GM19324 (cell line): ENCODE measurements around the gene TSC2.

Experiments used
- ATAC-seq: cut with Tn5 transposase; IDR thresholded peaks from one replicate; pipeline ENCODE4 v1.9.1; 2021; ENCODE audit warnings: mild to moderate bottlenecking, moderate library complexity; ENCODE audit not compliant: unreplicated experiment, low FRiP score

TSC2 gene

DNA sequence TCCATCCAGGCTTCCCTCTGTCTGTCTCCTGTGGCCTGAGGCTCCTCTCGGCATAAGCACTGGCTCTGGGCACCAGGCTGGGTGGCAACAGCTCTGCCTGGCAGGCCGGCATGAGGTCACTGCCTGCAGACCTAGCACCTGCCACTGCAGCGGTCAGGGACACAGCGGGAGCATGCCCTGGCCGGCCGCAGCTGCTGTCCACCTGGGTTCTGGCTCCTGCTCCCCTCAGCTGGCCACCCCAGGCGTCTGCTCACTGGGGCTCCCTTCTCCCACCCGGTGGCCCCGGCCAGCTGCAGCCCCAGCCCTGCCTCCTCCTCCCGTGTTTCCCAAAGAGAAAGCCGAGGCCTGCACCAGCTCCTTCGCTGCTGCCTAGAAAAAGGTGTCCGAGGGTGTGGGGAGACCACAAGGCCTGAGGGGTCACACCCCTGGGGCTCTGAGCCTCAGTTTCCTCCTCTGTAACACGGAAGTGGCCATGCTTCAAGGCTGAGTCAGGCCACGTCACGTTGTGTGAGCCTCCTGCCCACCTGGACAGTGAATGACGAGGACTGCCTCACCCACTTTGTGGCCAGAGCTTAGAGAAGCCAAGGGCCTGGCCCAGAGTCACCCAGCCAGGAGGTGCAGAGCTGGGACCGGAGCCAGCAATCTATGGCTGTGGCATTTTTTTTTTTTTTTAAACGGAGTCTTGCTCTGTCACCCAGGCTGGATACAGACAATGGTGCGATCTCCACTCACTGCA is 6.8 kb upstream of the TSC2 start:
- ATAC-seq, result no peak

- ATAC-seq, result no peak
These were observed 5.4 kb upstream of the TSC2 start for GRCh38 chr16:2042171-2042985.

DNA sequence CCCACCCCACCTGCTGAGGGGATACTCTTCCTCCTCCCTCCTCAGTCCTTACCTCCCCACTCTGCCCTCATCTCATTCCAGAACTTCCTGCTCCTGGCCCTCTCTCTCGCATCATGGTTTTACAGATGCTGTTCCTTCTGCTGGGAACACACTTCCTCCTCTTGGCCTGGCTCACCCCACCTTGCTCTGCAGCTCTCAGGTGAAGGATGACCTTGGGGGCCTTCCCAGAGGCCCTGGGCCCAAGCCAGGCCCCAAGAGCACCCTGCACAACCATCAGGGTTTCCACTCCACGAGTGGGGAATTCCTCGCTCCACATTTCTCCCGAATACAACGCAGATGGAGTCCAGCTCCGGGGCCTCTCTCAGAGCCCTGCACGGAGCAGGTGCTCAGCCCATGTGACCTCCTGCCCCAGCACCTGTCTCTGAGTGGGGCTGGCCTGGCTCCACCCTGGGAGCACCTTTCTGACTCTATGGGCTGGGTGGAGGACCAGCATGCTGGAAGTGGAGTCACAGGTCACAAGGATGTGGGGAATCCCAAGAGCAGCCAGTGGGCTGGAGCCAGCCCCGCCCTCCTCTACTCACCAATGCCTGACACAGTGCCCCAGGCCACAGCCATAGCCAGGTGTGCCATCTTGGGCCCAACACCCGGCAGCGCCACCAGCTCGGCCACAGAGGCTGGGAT is 4.7 kb upstream of the TSC2 start:
- ATAC-seq, result no peak

DNA sequence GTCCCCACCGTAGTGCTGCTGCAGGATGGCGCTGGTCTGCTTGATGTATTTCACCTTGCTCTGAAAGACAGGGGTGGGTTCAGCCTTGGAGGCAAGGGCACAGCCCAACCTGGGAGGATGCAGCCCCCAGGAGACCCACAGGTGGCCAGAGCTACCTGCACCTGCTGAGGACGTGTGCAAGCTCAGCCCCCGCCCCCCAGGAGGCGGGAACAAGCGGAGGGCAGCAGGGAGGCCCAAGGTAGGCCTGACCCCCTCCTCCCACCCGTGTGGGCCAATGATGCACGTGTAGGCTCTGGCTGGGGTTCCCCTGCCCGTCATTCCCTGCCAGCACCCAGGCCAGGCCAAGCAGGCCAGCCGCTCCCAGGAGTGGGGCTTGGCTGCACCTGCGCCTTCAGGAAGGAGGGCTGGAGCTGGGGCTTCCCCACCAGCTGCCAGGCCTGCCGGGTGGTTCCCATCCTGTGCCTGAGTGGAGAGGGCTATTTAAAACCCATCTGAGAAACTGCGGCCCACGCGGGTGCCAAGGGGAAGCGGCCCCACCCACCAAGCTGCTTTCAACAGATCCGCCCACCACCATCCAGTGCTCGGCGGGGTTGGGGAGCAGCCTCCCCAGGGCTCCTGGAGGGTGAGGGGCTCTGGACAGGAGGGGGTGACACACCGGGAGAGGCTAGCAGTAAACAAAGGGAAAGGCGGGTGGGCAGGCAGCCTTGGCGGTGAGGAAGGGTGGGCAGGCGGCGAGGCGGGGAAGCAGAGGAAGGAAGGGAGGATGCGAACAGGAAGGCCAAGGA is 3.9 kb upstream of the TSC2 start:
- no peak for ATAC-seq

GRCh38 chr16:2044541-2044940 is 3.2 kb upstream of the TSC2 start:
- no peak for ATAC-seq

DNA sequence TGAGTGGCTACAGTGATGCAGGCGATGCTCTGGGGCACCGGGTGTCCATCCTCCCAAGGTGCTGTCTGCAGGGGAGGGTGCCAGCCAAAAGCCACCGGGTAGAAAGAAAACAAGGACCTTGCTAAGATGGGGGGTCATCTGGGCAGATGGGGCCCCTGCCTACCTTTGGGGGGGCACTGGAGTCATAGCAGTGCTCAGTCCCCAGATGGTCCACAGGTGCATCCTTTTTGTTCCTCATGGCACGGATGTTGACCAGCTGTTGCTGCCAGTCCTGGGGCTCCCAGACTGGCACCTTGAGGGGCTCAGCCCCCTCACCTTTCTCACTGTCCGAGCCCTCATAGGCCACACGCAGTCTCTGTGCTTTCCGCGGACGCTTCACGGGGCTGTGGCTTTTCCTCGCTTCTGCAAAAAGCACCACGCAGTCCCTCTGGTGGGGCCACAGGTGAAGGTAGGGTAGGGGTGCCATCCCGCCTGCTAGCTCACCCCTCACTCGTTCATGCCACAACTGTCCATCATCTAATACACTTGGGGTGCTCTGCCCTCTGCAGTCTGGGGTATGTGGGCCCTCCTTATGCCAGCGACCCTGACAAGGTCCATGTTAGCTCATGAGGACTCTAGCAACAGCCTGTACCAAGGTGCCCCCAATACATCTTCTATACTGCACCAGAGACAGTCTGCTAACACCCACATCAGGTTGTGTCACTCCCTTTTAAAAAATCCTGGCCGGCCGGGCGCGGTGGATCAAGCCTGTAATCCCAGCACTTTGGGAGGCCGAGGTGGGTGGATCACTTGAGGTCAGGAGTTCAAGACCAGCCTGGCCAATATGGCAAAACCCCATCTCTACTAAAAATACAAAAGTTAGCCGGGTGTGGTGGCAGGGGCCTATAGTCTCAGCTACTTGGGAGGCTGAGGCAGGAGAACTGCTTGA is 1.6 kb upstream of the TSC2 start:
- ATAC-seq, result no peak

GRCh38 chr16:2046893-2047329 is 874 bp upstream of the TSC2 start:
- no peak for ATAC-seq

GRCh38 chr16:2048116-2048543 is 345 bp downstream of the TSC2 start:
- peak; percentile 3 for ATAC-seq

GRCh38 chr16:2053211-2053610 is 5.4 kb downstream of the TSC2 start:
- no peak for ATAC-seq

- no peak for ATAC-seq
These were observed 6.1 kb downstream of the TSC2 start for GRCh38 chr16:2053897-2054296.

GRCh38 chr16:2054543-2055245 is 6.9 kb downstream of the TSC2 start:
- no peak for ATAC-seq

DNA sequence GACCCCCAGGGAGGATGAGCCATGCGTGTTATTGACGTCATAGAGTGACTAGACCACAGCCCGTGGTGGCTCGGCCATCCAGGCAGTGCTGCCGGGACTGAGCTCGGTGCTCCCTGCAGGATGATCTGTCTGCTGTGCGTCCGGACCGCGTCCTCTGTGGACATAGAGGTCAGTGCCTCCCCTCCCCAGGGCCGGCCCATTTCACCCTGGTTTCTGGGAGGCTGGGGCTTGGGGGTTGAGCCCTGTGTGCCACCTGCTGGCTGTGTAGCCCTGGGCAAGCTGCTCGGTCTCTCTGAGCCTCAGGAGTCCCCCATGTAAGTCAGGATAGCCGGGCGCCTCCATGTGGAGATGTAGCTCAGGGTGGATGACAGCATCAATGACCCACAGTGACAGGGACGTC is 8.3 kb downstream of the TSC2 start:
- no peak for ATAC-seq

DNA sequence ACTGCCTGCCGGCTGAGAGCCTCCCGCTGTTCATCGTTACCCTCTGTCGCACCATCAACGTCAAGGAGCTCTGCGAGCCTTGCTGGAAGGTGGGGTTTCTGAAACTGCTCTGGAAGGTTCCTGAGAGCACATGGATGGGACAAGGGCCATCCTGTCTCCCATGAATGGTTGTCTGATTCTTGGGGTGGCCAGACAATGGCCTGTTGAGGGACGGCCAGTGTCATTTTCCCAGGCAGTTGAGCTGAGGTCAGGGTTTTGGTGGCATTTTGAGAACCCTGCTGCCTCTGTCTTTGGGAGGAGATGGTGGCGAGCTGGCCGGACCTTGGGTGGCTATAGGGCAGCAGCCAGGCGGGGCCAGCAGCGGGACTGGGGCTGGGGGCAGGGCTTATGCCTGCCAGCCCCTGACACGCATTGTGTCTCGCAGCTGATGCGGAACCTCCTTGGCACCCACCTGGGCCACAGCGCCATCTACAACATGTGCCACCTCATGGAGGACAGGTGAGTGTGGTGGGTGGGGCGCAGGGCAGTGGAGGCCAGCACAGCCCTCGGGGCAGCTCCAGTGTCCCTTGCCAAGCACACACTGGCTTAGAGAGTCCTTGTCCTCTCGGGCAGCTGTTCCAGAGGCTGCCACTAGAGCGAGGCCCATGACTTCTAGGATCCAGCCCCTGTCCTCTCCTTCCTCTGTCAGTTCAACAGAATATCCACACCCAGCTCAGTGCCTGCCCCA is 9.1 kb downstream of the TSC2 start:
- ATAC-seq, result no peak

DNA sequence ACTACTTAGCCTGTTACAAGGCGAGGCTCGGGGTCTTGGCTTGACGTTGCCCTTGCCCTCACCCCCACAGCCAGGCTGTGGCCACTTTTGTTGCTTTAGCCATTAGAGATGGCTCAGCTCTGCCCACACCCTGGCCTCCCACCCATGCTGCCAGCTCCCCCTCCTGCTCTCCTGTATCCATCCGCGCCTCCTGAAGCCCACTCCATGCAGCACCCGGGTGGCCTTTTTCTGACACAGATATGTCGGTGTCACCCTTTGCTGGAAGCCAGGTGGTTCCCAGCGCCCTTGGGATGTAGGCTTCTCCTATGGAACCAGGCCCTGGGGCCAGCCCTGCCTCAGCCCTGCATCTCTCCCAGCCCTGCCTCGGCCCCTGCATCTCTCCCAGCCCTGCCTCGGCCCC is 9.7 kb downstream of the TSC2 start:
- no peak for ATAC-seq

GRCh38 chr16:2058420-2058819 is 10.6 kb downstream of the TSC2 start:
- ATAC-seq, result no peak

- no peak for ATAC-seq
These were observed 11.1 kb downstream of the TSC2 start for GRCh38 chr16:2058872-2059271.

DNA sequence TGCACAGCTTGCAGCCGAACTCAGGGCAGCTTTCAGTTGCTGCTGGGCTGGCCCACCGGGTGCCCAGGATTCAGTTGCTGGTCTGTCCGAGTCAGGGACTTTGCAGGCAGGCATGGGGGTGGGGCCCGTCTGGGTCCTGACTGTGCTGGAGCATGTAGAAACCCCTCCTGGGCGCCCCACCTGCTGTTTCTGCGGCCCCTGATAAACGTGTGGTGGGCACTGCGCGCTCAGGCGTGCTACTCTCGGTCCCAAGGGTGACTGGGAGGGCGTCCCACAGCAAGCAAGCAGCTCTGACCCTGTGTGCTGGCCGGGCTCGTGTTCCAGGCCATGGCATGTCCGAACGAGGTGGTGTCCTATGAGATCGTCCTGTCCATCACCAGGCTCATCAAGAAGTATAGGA is 12.6 kb downstream of the TSC2 start:
- no peak for ATAC-seq

- ATAC-seq, result no peak
These were observed 13.2 kb downstream of the TSC2 start for GRCh38 chr16:2061023-2061422.
